ENCODE measurements around the gene TAAR8. TPM values are rescaled to one million over a fixed set of nuclear protein-coding genes. Genes with fewer than 3 reads are reported as not detected.

TAAR8 gene
- total and polyA plus RNA-seq, 7 donors: not detected

GRCh38 chr6:132506869-132507808, 45.3 kb upstream of the TAAR8 start:
- Histone ChIP-seq H3K9me3 (no peaks in the 10 kb centered on the region), H3K4me3 (no peak overlapping the region), H3K4me1 (peaks cover 0 to 58% (median 43%) of the 10 kb centered on the region in 4 donors), H3K27me3 (no peaks in the 10 kb centered on the region), H3K36me3 (peaks cover 0 to 11% (median 0%) of the 10 kb centered on the region in 4 donors), H3K27ac (no peak overlapping the region)
- TF ChIP-seq EP300 (IDR thresholded peaks at IDR 0.05) (no peak), CTCF (IDR thresholded peaks at IDR 0.05) (no peak), POLR2A (IDR thresholded peaks at IDR 0.05) (no peak), POLR2AphosphoS5 (IDR thresholded peaks at IDR 0.05) (no peak)
- intact Hi-C loops (cut with DNase I): no loop called here
- WGBS, 2 donors: 96 to 98% methylated on average over 5 of the region's 5 CpGs
- DNase-seq: no peak

GRCh38 chr6:132511210-132511830, 41.2 kb upstream of the TAAR8 start:
- H3K27ac ChIP-seq: peak overlapping the region; percentile 6 to 90 (median 82)
- TF ChIP-seq CTCF (IDR thresholded peaks at IDR 0.05): no peak
- no peak for TF ChIP-seq POLR2AphosphoS5 (IDR thresholded peaks at IDR 0.05)
- no peak for TF ChIP-seq EP300 (IDR thresholded peaks at IDR 0.05)
- no peak for TF ChIP-seq POLR2A (IDR thresholded peaks at IDR 0.05)
- H3K27me3 ChIP-seq: no peaks in the 10 kb centered on the region
- peaks cover 0 to 50% (median 30%) of the 10 kb centered on the region in 4 donors for H3K4me1 ChIP-seq
- no peaks in the 10 kb centered on the region for H3K9me3 ChIP-seq
- intact Hi-C loops (cut with DNase I): loop anchor here (5.0 kb wide), 1 partner anchor 301 kb away; the partner anchor contains the start of gene RPS12
- no peaks in the 10 kb centered on the region for H3K36me3 ChIP-seq
- WGBS, 2 donors: 30 to 49% methylated on average over 4 of the region's 4 CpGs
- no peak for DNase-seq
- peak overlapping the region in 3 of 4 donors; percentile 69 to 78 (median 77) for H3K4me3 ChIP-seq

- DNase-seq: no peak
- Histone ChIP-seq H3K9me3 (no peaks in the 10 kb centered on the region), H3K27ac (peak overlapping the region; percentile 82 to 90 (median 86)), H3K27me3 (no peaks in the 10 kb centered on the region), H3K36me3 (no peaks in the 10 kb centered on the region), H3K4me1 (peaks cover 0 to 45% (median 26%) of the 10 kb centered on the region in 4 donors), H3K4me3 (peak overlapping the region; percentile 69 to 90 (median 78))
- TF ChIP-seq EP300 (IDR thresholded peaks at IDR 0.05) (no peak), POLR2A (IDR thresholded peaks at IDR 0.05) (no peak), POLR2AphosphoS5 (IDR thresholded peaks at IDR 0.05) (no peak), CTCF (IDR thresholded peaks at IDR 0.05) (no peak)
- WGBS, 2 donors: 13 to 25% methylated on average over 2 of the region's 2 CpGs
- intact Hi-C loops (cut with DNase I): loop anchor here (5.0 kb wide), 1 partner anchor 300 kb away; the partner anchor contains the start of gene RPS12
Observed at GRCh38 chr6:132511831-132512220, 40.6 kb upstream of the TAAR8 start.

GRCh38 chr6:132512342-132512637, 40.2 kb upstream of the TAAR8 start:
- Histone ChIP-seq H3K27ac (peak overlapping the region; percentile 82 to 90 (median 86)), H3K4me3 (peak overlapping the region; percentile 69 to 90 (median 78)), H3K4me1 (peaks cover 0 to 44% (median 25%) of the 10 kb centered on the region in 4 donors), H3K9me3 (no peaks in the 10 kb centered on the region), H3K36me3 (no peaks in the 10 kb centered on the region), H3K27me3 (no peaks in the 10 kb centered on the region)
- intact Hi-C loops (cut with DNase I): loop anchor here (5.0 kb wide), 1 partner anchor 300 kb away; the partner anchor contains the start of gene RPS12
- no peak for DNase-seq
- WGBS, 2 donors: 1% methylated on average over 7 of the region's 7 CpGs
- TF ChIP-seq POLR2AphosphoS5 (IDR thresholded peaks at IDR 0.05) (no peak), CTCF (IDR thresholded peaks at IDR 0.05) (no peak), EP300 (IDR thresholded peaks at IDR 0.05) (no peak), POLR2A (IDR thresholded peaks at IDR 0.05) (no peak)
